HCEC 1CT (cell line): ENCODE results near the gene CCL1.

ENCODE experiments used
- DNase-seq: peaks from one replicate; pipeline ENCODE4 v3.0.0-alpha.2; 2017

Gene CCL1

GRCh38 chr17:34363183-34363661, at the start of gene CCL1:
CCL1 (minus strand) TSS chr17:34363233; CDS start chr17:34363161, 72 bp downstream.
- no peak for DNase-seq

GRCh38 chr17:34412534-34412933, 49.5 kb upstream of the CCL1 start:
- no peak for DNase-seq

GRCh38 chr17:34411646-34412421, 48.8 kb upstream of the CCL1 start:
- no peak for DNase-seq

GRCh38 chr17:34409352-34409751, 46.3 kb upstream of the CCL1 start:
- no peak for DNase-seq

GRCh38 chr17:34408439-34408838, 45.4 kb upstream of the CCL1 start:
- DNase-seq = no peak

GRCh38 chr17:34406226-34406625, 43.2 kb upstream of the CCL1 start:
- no peak for DNase-seq

- DNase-seq = no peak
These were observed 40.0 kb upstream of the CCL1 start for GRCh38 chr17:34403006-34403405.

GRCh38 chr17:34401165-34401564, 38.1 kb upstream of the CCL1 start:
- no peak for DNase-seq

- no peak for DNase-seq
These were observed 37.4 kb upstream of the CCL1 start for GRCh38 chr17:34400301-34400931.

- DNase-seq = no peak
These were observed 36.7 kb upstream of the CCL1 start for GRCh38 chr17:34399725-34400124.

- DNase-seq = no peak
These were observed 36.0 kb upstream of the CCL1 start for GRCh38 chr17:34398990-34399389.

- no peak for DNase-seq
These were observed 34.2 kb upstream of the CCL1 start for GRCh38 chr17:34397265-34397664.

- DNase-seq = no peak
These were observed 30.4 kb upstream of the CCL1 start for GRCh38 chr17:34393401-34393800.

- no peak for DNase-seq
These were observed 28.2 kb upstream of the CCL1 start for GRCh38 chr17:34391241-34391640.

- DNase-seq = no peak
These were observed 27.6 kb upstream of the CCL1 start for GRCh38 chr17:34390649-34391048.

GRCh38 chr17:34389126-34389750, 26.2 kb upstream of the CCL1 start:
- no peak for DNase-seq

GRCh38 chr17:34387566-34387965, 24.5 kb upstream of the CCL1 start:
- DNase-seq = no peak

GRCh38 chr17:34386697-34387550, 23.9 kb upstream of the CCL1 start:
- no peak for DNase-seq

- no peak for DNase-seq
These were observed 23.3 kb upstream of the CCL1 start for GRCh38 chr17:34386343-34386696.

GRCh38 chr17:34384822-34385605, 22.0 kb upstream of the CCL1 start:
- DNase-seq = no peak

GRCh38 chr17:34384271-34384670, 21.2 kb upstream of the CCL1 start:
- DNase-seq = no peak

GRCh38 chr17:34383216-34383615, 20.2 kb upstream of the CCL1 start:
- DNase-seq = no peak
